ENCODE results near the gene AP5Z1. TPM values are rescaled to one million over a fixed set of nuclear protein-coding genes. Genes with fewer than 3 reads are reported as not detected.
A peak's percentile ranks its signal among the peaks of the same experiment; 100 is the strongest.

Gene AP5Z1
- total RNA-seq, 1 donor from 2014 or later, result 13.4 TPM

DNA sequence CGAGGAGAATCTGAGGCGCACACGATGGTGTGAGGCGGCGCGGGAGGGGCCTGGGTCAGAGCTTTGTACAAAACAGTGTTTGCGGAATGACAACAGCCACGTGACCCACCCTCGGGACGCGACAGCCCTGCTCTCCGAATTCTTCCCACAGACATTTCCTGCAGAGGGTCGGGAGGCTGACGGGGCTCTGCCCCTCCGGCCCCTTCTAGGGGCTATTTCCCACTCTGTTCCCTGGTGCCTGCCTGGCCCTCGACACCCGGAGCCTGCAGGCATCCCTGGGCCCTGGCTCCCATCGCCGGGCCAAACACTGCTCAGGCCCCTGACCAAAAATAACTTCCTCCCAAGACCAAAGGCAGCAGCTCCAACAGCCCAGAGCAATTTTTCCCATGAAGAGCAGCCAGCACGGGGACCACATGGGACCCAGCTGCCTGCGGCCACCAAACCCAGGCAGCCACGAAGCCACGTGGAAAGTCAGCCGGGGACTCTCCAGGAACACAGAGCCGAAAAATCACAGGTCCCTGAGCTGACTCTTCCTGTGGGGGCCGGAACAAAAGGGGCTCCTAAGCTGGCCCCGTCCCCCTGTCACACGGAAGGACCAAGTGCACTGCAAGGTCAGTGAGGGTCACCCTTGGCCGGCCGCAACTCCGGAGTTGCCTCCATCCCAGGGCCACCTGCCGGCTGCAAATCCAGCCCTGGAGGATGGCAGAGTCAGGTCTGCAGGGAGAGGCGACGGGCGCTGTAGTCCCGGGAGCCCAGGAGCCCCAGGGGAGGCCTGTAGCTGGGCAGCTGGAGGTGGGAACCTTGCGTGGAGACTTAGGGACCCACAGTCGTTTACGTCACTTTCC lies 44.4 kb downstream of the AP5Z1 start:
- Histone ChIP-seq H3K27ac (replicated peaks) (peak overlapping the region; percentile 80), H3K27me3 (ENCODE audit: low read depth) (peaks cover 5% of the 10 kb centered on the region), H3K4me1 (peaks cover 31% of the 10 kb centered on the region), H3K9me3 (replicated peaks) (no peaks in the 10 kb centered on the region), H3K36me3 (no peaks in the 10 kb centered on the region), H3K4me3 (peak overlapping the region; percentile 29)
- peak; percentile 63 for DNase-seq
- TF ChIP-seq, protein P1, sequence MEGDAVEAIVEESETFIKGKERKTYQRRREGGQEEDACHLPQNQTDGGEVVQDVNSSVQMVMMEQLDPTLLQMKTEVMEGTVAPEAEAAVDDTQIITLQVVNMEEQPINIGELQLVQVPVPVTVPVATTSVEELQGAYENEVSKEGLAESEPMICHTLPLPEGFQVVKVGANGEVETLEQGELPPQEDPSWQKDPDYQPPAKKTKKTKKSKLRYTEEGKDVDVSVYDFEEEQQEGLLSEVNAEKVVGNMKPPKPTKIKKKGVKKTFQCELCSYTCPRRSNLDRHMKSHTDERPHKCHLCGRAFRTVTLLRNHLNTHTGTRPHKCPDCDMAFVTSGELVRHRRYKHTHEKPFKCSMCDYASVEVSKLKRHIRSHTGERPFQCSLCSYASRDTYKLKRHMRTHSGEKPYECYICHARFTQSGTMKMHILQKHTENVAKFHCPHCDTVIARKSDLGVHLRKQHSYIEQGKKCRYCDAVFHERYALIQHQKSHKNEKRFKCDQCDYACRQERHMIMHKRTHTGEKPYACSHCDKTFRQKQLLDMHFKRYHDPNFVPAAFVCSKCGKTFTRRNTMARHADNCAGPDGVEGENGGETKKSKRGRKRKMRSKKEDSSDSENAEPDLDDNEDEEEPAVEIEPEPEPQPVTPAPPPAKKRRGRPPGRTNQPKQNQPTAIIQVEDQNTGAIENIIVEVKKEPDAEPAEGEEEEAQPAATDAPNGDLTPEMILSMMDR (IDR thresholded peaks at IDR 0.05; ENCODE audit: borderline replicate concordance), result no peak
- intact Hi-C loops (cut with micrococcal nuclease), result no loop called here

DNA sequence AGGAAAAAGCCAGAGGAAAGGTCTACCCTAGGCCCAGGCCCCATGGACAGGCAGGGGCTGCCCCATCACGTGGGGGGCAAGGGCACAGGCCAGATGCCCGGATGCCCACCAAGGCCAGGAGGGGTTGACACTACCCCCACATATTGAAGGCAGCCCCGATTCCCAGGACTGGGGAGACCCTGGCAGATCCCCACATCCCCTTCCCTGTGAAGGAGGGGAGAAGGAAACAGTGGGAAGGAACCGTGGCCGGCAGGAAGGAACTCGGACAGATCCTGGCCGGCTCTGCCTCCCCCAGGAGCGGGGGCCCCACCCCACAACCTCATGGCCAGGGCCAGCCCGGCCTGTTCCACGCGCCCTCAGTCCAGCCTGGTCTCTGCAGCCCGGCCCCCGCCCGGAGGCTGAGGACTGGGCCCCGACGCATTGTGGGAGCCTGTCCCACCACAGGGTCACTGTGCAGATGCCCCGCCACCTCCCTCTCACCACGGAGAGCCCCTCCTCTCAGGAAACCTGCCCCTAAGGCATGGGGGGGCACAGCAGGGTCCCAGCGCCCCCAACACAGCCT lies 45.1 kb downstream of the AP5Z1 start:
- no peak for DNase-seq
- Histone ChIP-seq H3K4me1 (peaks cover 31% of the 10 kb centered on the region), H3K36me3 (no peaks in the 10 kb centered on the region), H3K27me3 (ENCODE audit: low read depth) (peaks cover 5% of the 10 kb centered on the region), H3K27ac (replicated peaks) (peak overlapping the region; percentile 80), H3K4me3 (peak overlapping the region; percentile 29), H3K9me3 (replicated peaks) (no peaks in the 10 kb centered on the region)
- TF ChIP-seq, protein P1 (IDR thresholded peaks at IDR 0.05; ENCODE audit: borderline replicate concordance), result no peak
- intact Hi-C loops (cut with micrococcal nuclease), result no loop called here

DNA sequence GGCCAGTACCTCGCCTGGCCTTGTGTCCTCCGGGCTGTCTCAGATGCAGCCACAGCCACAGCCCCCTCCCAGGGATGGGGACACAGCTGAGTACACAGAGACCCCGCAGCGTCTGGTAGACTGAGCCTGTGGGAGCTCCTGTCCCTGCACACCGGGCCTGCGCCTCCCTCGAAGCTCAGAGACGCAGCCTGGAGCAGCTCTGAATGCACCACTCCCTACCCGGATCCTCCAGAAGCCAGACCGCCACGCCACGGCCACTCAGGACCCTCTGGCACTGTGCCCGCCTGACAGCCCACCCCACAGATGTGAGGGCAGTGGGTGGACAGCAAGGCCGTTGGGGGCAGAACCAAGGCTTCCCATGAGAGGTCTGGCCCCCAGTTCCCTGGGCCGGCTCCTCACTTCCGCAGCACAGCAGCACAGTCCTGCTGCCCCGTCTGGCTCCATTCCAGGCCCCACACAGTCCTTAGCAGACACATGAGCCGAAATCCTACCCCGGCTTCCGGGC lies 45.6 kb downstream of the AP5Z1 start:
- H3K36me3 ChIP-seq, result no peaks in the 10 kb centered on the region
- peaks cover 31% of the 10 kb centered on the region for H3K4me1 ChIP-seq
- no peak for DNase-seq
- peak overlapping the region; percentile 80 for H3K27ac ChIP-seq (replicated peaks)
- H3K4me3 ChIP-seq, result no peak overlapping the region
- intact Hi-C loops (cut with micrococcal nuclease), result no loop called here
- H3K27me3 ChIP-seq (ENCODE audit: low read depth), result peaks cover 5% of the 10 kb centered on the region
- no peaks in the 10 kb centered on the region for H3K9me3 ChIP-seq (replicated peaks)
- TF ChIP-seq, protein P1 (IDR thresholded peaks at IDR 0.05; ENCODE audit: borderline replicate concordance), result no peak

DNA sequence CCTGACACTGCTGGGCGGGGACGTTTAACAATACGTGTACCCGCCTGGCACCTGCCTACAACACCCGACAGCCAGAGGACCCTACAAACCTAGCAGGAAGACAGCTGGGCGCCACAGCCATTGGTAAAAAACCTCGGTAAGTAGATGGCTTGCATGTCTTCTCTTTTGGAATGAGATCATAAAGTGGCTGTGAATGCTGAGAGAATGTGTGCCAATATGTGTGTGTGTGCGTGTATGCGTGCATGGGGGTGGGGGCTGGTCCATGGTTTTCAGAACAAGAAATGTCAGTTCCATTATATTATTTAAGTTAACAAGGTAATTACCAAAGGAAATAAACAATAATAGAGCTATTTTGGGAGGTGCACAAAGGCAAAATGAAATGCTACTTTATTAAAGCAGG lies 47.3 kb downstream of the AP5Z1 start:
- Histone ChIP-seq H3K4me1 (peaks cover 31% of the 10 kb centered on the region), H3K27ac (replicated peaks) (no peak overlapping the region), H3K9me3 (replicated peaks) (no peaks in the 10 kb centered on the region), H3K4me3 (no peak overlapping the region), H3K36me3 (no peaks in the 10 kb centered on the region), H3K27me3 (ENCODE audit: low read depth) (peaks cover 5% of the 10 kb centered on the region)
- TF ChIP-seq, protein P1 (IDR thresholded peaks at IDR 0.05; ENCODE audit: borderline replicate concordance), result no peak
- no peak for DNase-seq
- intact Hi-C loops (cut with micrococcal nuclease), result no loop called here

- TF ChIP-seq, protein P1 (IDR thresholded peaks at IDR 0.05; ENCODE audit: borderline replicate concordance), result no peak
- H3K36me3 ChIP-seq, result no peaks in the 10 kb centered on the region
- no peak for DNase-seq
- no peak overlapping the region for H3K27ac ChIP-seq (replicated peaks)
- H3K27me3 ChIP-seq (ENCODE audit: low read depth), result peaks cover 5% of the 10 kb centered on the region
- no peak overlapping the region for H3K4me3 ChIP-seq
- intact Hi-C loops (cut with micrococcal nuclease), result no loop called here
- H3K4me1 ChIP-seq, result peaks cover 23% of the 10 kb centered on the region
- H3K9me3 ChIP-seq (replicated peaks), result no peaks in the 10 kb centered on the region
Observed at GRCh38 chr7:4823441-4824119, 48.2 kb downstream of the AP5Z1 start.

Measured in left ventricle myocardium inferior (tissue), 1 donor.